ENCODE measurements around the gene SNRPA1. TPM values are rescaled to one million over a fixed set of nuclear protein-coding genes. Genes with fewer than 3 reads are reported as not detected.
A peak's percentile ranks its signal among the peaks of the same experiment; 100 is the strongest.

The SNRPA1 gene
- total and polyA plus RNA-seq, 2 donors (not counting 3 experiments of a cell fraction or from before 2014, with no cell fraction given): 68.5 to 82.7 TPM

- POLR2A ChIA-PET: interaction anchor here (0.9 kb wide), 1 partner anchor 9 kb away, joined by 3 read pairs; no protein-coding TSS in a partner anchor
- no TSS peak for BruUV-seq (replicated peaks)
- dilution Hi-C loops (cut with MboI; ENCODE audit: extremely low pct_ligation_motif_present, low sequenced_read_pairs): no loop called here
- Histone ChIP-seq H3K9ac (replicated peaks; ENCODE audit: extremely low read depth, insufficient read depth, low read length) (peak overlapping the region; percentile 82), H3K4me3 (replicated peaks in 1 of 3; ENCODE audit: insufficient read depth in 1 of 3, low read depth in 1 of 3, low read length in 3 of 3) (peak overlapping the region; percentile 63 to 98 (median 82)), H3K9me1 (replicated peaks; ENCODE audit: control insufficient read depth, extremely low read depth, insufficient read depth, low read length) (no peaks in the 10 kb centered on the region), H2AFZ (ENCODE audit: low read depth, low read length) (peak overlapping the region; percentile 45), H3K36me3 (ENCODE audit: control insufficient read depth in 2 of 2, extremely low read depth in 1 of 2, insufficient read depth in 2 of 2, low read length in 2 of 2) (peaks cover 24 to 26% of the 10 kb centered on the region in 2 experiments), H4K20me1 (replicated peaks; ENCODE audit: control insufficient read depth, extremely low read depth, insufficient read depth, low read length) (no peaks in the 10 kb centered on the region), H3K27ac (ENCODE audit: insufficient read depth, low read depth, low read length) (peak overlapping the region; percentile 75), H3K4me1 (ENCODE audit: control insufficient read depth, extremely low read depth, insufficient read depth, low read length) (peaks cover 11% of the 10 kb centered on the region), H3K9me3 (replicated peaks; ENCODE audit: control insufficient read depth, insufficient read depth, low read length) (no peaks in the 10 kb centered on the region), H3K79me2 (ENCODE audit: control insufficient read depth, insufficient read depth, low read length) (peaks cover 19% of the 10 kb centered on the region), H3K4me2 (ENCODE audit: insufficient read depth, low read length) (peak overlapping the region; percentile 81), H3K27me3 (ENCODE audit: control insufficient read depth in 2 of 2, insufficient read depth in 2 of 2, low read length in 2 of 2) (no peaks in the 10 kb centered on the region)
- FAIRE-seq (peak; percentile 83), DNase-seq (ENCODE audit: low read depth, low spot score) (peak; percentile 58)
- TF ChIP-seq FOS (IDR thresholded peaks at IDR 0.05; ENCODE audit: borderline replicate concordance, insufficient read depth, low read length) (no peak), CTCF (IDR thresholded peaks at IDR 0.05; ENCODE audit: extremely low read depth in 1 of 2, insufficient read depth in 1 of 2, low read depth in 1 of 2, low read length in 2 of 2) (peak; percentile 43 to 51), MAX (IDR thresholded peaks at IDR 0.05; ENCODE audit: insufficient read depth, insufficient read length) (no peak), EZH2 (IDR thresholded peaks at IDR 0.05; ENCODE audit: borderline replicate concordance, low read depth, low read length, severe bottlenecking) (no peak), POLR2A (IDR thresholded peaks at IDR 0.05; ENCODE audit: low read depth, low read length) (no peak)
- intact Hi-C loops (cut with micrococcal nuclease): loop anchor here (1.0 to 5.0 kb wide), 3 partner anchors 18 to 554 kb away; no protein-coding TSS in a partner anchor
- CTCF ChIA-PET: interaction anchor here (0.6 to 1.1 kb wide), 9 partner anchors 9 to 365 kb away, joined by 3 to 7 read pairs (median 3); no protein-coding TSS in a partner anchor
Observed at GRCh38 chr15:101276501-101277037, 18.5 kb downstream of the SNRPA1 start.

Data from endothelial cell of umbilical vein (primary cell).